Stomach smooth muscle (tissue), 2 donors: Measurements from ENCODE around the gene PLXNA4.
"Not testable (repeated sequence)": the region's sequence is repeated elsewhere in the genome, so short reads cannot be mapped to it uniquely, and the experiment has no call there.

Experiments used
- H3K27ac ChIP-seq: one replicate; pipeline ENCODE4 v1.7.0; 2013; ENCODE audit warnings: mild to moderate bottlenecking, low read length, inconsistent platforms
- H3K27me3 ChIP-seq, 2 donors: one replicate each; pipeline ENCODE4 v1.7.0; 2013; ENCODE audit warnings: low read length in 2 of 2; ENCODE audit not compliant: insufficient read depth in 2 of 2, control insufficient read depth in 1 of 2
- H3K36me3 ChIP-seq, 2 donors: one replicate each; pipeline ENCODE4 v1.7.0; 2013; ENCODE audit warnings: low read length in 2 of 2; ENCODE audit not compliant: control insufficient read depth in 2 of 2, insufficient read depth in 2 of 2
- H3K4me1 ChIP-seq: one replicate; pipeline ENCODE4 v1.7.0; 2013; ENCODE audit warnings: low read length; ENCODE audit not compliant: control insufficient read depth, insufficient read depth
- H3K4me3 ChIP-seq, 2 donors: one replicate each; pipeline ENCODE4 v1.7.0; 2013; ENCODE audit warnings: low read length in 2 of 2
- H3K9ac ChIP-seq, 2 donors: one replicate each; pipeline ENCODE4 v1.7.0; 2013; ENCODE audit warnings: low read length in 2 of 2, mild to moderate bottlenecking in 1 of 2
- H3K9me3 ChIP-seq, 2 donors: one replicate each; pipeline ENCODE4 v1.7.0; 2013; ENCODE audit warnings: low read length in 2 of 2; ENCODE audit not compliant: control insufficient read depth in 2 of 2
- donor health status: healthy.
- donor health status: Pancreatic carcinoma.

Gene PLXNA4

DNA sequence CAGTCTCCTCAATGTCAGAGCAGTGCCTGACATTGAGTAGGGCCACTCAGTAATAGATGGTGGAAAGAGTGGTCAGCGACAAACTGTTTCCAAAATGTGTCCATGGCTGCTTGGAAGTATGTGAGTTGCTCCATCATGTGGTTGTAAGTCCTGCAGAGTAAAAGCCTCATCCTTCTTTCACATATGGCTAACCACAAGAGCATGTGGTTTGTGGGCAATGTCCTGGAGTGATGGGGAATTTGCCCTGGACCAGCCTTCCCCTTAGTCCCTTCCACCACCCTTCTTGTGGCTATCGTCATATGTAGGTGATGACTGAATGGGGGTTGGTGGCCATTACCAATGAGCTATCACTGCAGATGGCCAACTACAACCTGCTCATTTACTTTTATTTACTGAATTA lies 33.0 kb upstream of the PLXNA4 start:
- Histone ChIP-seq H3K36me3 (no peaks in the 10 kb centered on the region), H3K4me1 (peaks cover 4% of the 10 kb centered on the region), H3K9me3 (no peaks in the 10 kb centered on the region), H3K27me3 (peaks cover 2% of the 10 kb centered on the region in 2 donors), H3K27ac (no peak overlapping the region), H3K9ac (no peak overlapping the region), H3K4me3 (no peak overlapping the region)

- peaks cover 4% of the 10 kb centered on the region for H3K4me1 ChIP-seq
- no peaks in the 10 kb centered on the region for H3K36me3 ChIP-seq
- no peaks in the 10 kb centered on the region for H3K9me3 ChIP-seq
- H3K4me3 ChIP-seq, result no peak overlapping the region
- H3K9ac ChIP-seq, result no peak overlapping the region
- H3K27me3 ChIP-seq, result peaks cover 2% of the 10 kb centered on the region in 2 donors
- H3K27ac ChIP-seq, result no peak overlapping the region
Observed at GRCh38 chr7:132608523-132608922, 32.3 kb upstream of the PLXNA4 start.

DNA sequence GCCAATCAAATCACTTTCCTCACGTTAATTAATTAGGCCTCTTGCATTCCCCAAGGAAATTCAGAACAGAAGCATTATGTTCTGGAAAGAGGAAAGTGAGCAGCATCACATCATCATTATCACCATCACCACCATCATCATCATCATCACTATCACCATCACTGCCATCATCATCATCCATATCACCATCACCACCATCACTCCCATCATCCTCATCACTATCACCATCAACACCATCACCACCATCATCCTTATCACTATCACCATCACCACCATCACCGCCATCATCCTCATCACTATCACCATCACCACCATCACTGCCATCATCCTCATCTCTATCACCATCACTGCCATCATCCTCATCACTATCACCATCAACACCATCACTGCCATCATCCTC lies 31.4 kb upstream of the PLXNA4 start:
- peaks cover 2% of the 10 kb centered on the region in 2 donors for H3K27me3 ChIP-seq
- no peak overlapping the region for H3K4me3 ChIP-seq
- H3K36me3 ChIP-seq, result no peaks in the 10 kb centered on the region
- H3K9me3 ChIP-seq, result no peaks in the 10 kb centered on the region
- no peak overlapping the region for H3K27ac ChIP-seq
- H3K9ac ChIP-seq, result no peak overlapping the region
- peaks cover 4% of the 10 kb centered on the region for H3K4me1 ChIP-seq

- Histone ChIP-seq H3K27ac (no peak overlapping the region), H3K9ac (no peak overlapping the region), H3K27me3 (peaks cover 2% of the 10 kb centered on the region in 2 donors), H3K9me3 (no peaks in the 10 kb centered on the region), H3K4me3 (no peak overlapping the region), H3K4me1 (no peaks in the 10 kb centered on the region), H3K36me3 (no peaks in the 10 kb centered on the region)
Observed at GRCh38 chr7:132604121-132604520, 27.9 kb upstream of the PLXNA4 start.

GRCh38 chr7:132603220-132603833 lies 27.1 kb upstream of the PLXNA4 start:
- Histone ChIP-seq H3K9ac (no peak overlapping the region), H3K4me1 (no peaks in the 10 kb centered on the region), H3K27ac (no peak overlapping the region), H3K9me3 (no peaks in the 10 kb centered on the region), H3K4me3 (no peak overlapping the region), H3K36me3 (no peaks in the 10 kb centered on the region), H3K27me3 (peaks cover 2% of the 10 kb centered on the region in 2 donors)

GRCh38 chr7:132601783-132602182 lies 25.5 kb upstream of the PLXNA4 start:
- no peaks in the 10 kb centered on the region for H3K36me3 ChIP-seq
- H3K9ac ChIP-seq, result no peak overlapping the region
- no peak overlapping the region for H3K27ac ChIP-seq
- peaks cover 2% of the 10 kb centered on the region in 2 donors for H3K27me3 ChIP-seq
- H3K9me3 ChIP-seq, result no peaks in the 10 kb centered on the region
- no peak overlapping the region for H3K4me3 ChIP-seq
- H3K4me1 ChIP-seq, result no peaks in the 10 kb centered on the region

DNA sequence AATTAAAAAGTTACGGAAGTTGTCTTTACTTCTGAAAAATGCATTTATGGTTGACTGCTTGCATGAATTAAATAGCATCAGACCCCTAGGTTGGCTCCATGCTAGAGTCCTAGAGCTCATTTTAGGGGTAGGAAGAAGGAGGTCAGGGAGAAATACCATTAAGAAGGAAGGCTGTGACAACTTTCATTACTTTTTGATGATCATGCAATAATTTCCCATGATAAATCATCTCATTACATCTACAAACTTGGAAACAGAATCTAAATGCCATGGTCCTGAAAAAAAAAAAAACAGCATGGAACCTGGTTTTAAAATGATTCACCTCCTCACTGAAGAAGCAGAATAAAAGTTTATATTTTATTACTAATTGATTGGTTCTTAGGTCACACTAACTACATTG lies 20.3 kb upstream of the PLXNA4 start:
- Histone ChIP-seq H3K27me3 (peaks cover 5 to 6% of the 10 kb centered on the region in 2 donors), H3K4me1 (no peaks in the 10 kb centered on the region), H3K36me3 (no peaks in the 10 kb centered on the region), H3K9ac (no peak overlapping the region), H3K27ac (no peak overlapping the region), H3K9me3 (no peaks in the 10 kb centered on the region), H3K4me3 (no peak overlapping the region)

- H3K27ac ChIP-seq, H3K36me3 ChIP-seq, H3K4me3 ChIP-seq, H3K9me3 ChIP-seq, H3K27me3 ChIP-seq, H3K4me1 ChIP-seq, H3K9ac ChIP-seq: not testable (repeated sequence)
Observed at GRCh38 chr7:132594741-132595140, 18.5 kb upstream of the PLXNA4 start.

- no peaks in the 10 kb centered on the region for H3K4me1 ChIP-seq
- H3K9me3 ChIP-seq, result peaks cover 0 to 7% of the 10 kb centered on the region in 2 donors
- H3K36me3 ChIP-seq, result no peaks in the 10 kb centered on the region
- H3K27me3 ChIP-seq, result peaks cover 6 to 8% of the 10 kb centered on the region in 2 donors
- H3K4me3 ChIP-seq, result no peak overlapping the region
- H3K9ac ChIP-seq, result no peak overlapping the region
- no peak overlapping the region for H3K27ac ChIP-seq
Observed at GRCh38 chr7:132592936-132593335, 16.7 kb upstream of the PLXNA4 start.

DNA sequence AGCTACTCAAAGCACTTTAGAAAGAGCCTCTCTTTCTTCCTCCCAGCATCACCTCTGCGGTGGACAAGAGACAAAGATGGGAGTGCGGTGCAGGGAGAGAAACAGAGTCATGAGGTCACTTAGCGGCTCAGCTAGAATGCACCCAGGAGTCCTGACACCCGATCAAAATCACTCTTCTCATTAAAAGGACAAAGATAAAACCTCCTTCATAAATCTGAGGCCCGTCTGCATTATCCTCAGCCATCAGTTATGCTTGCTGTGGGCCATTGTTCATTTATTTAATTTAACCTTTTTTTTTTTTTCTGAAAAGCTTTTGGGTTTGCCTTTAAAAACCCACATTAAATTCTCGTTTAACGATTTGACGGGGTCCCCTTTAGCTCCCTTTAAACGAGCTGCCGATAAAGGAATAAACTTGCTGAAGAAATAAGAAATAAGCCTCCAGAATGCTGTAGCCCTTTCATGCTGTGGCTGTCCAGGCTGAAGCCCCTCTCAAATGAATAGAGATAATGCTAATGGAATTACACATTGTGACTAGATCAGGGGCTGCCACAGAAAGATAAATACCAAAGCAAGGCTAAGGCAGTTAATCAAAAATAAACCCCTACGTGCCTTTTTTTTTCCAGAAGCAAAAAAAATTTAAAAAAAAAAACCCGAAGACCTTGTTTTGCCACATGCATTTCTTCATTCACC lies 16.1 kb upstream of the PLXNA4 start:
- no peak overlapping the region for H3K27ac ChIP-seq
- H3K27me3 ChIP-seq, result peaks cover 6 to 8% of the 10 kb centered on the region in 2 donors
- no peaks in the 10 kb centered on the region for H3K36me3 ChIP-seq
- peaks cover 0 to 7% of the 10 kb centered on the region in 2 donors for H3K9me3 ChIP-seq
- H3K4me1 ChIP-seq, result no peaks in the 10 kb centered on the region
- no peak overlapping the region for H3K9ac ChIP-seq
- no peak overlapping the region for H3K4me3 ChIP-seq

DNA sequence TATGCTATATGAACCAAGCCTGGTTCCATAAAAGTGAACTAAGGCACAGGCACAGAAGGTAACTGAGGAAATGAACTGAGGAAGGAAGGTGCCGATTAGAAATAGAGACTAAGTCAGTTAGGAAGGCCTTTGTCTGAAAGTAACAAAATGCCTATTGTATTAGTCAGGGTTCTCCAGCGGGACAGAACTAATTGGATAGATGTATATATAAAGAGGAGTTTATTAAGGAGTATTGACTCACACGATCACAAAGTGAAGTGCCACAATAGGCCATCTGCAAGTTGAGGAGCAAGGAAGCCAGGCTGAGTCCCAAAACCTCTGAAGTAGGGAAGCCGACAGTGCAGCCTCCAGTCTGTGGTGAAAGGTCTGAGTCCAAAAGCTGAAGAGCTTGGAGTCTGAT lies 13.9 kb upstream of the PLXNA4 start:
- H3K27ac ChIP-seq, result no peak overlapping the region
- peaks cover 0 to 7% of the 10 kb centered on the region in 2 donors for H3K9me3 ChIP-seq
- H3K9ac ChIP-seq, result no peak overlapping the region
- H3K36me3 ChIP-seq, result no peaks in the 10 kb centered on the region
- H3K4me1 ChIP-seq, result no peaks in the 10 kb centered on the region
- H3K27me3 ChIP-seq, result peaks cover 6 to 8% of the 10 kb centered on the region in 2 donors
- no peak overlapping the region for H3K4me3 ChIP-seq
